K562 (cell line): ENCODE results near the gene SLC30A9. TPM values are rescaled to one million over a fixed set of nuclear protein-coding genes. Genes with fewer than 3 reads are reported as not detected.

Source experiments
- ATAC-seq: fragments of 200-7000 bp; cut with Tn5 transposase; 3 replicates; pipeline ENCODE4 v1.9.1; 2020; ENCODE audit warnings: moderate library complexity
- BruUV-seq: library from RNA; stranded (reverse); fragments of 400-500 nt; replicated peaks from 2 replicates; lab custom pipeline; 2021; lab: Mats Ljungman, UMichigan
- CTCF ChIA-PET: fragments of 300-600 bp; formaldehyde crosslinking; extraction: SDS; loops from one replicate; lab custom pipeline; 2021; ENCODE audit warnings: low intra/inter-chr PET ratio; lab: Yijun Ruan, JAX
- POLR2A ChIA-PET: fragments of 300-600, 350-650 bp; sonication (Branson Sonifier 250); formaldehyde crosslinking; extraction: SDS; loops from one replicate; lab custom pipeline; 2021; ENCODE audit warnings: antibody characterized with exemption, inconsistent platforms; lab: Yijun Ruan, JAX
- DNase-seq, 4 experiments: peaks; one replicate each; pipeline versions ENCODE4 v3.0.0 to v3.0.0-alpha.2; 2011 to 2018; ENCODE audit warnings: low spot score in 3 of 4, mixed read lengths in 3 of 4; ENCODE audit errors: extremely low read depth in 1 of 4
- FAIRE-seq: peaks from 2 replicates; lab custom pipeline; 2011; peaks lifted over from hg19 to GRCh38; lab: Jason Lieb, UNC
- H2AFZ ChIP-seq: 2 replicates; pipeline ENCODE4 v1.6.0; 2011; ENCODE audit warnings: low read depth, low read length, control low read depth, inconsistent platforms
- H3K27ac ChIP-seq: fragments of 200-600 bp; 3 replicates; pipeline ENCODE4 v1.8.0; 2011; ENCODE audit warnings: low read depth, mild to moderate bottlenecking, control low read depth, inconsistent platforms, low read length, moderate library complexity, mixed read lengths; ENCODE audit errors: extremely low read depth
- H3K27me3 ChIP-seq, 2 experiments: fragments of 300-600 bp in 1 of 2; 2 replicates in 1 of 2; 3 replicates in 1 of 2; pipeline versions ENCODE4 v1.6.0 to v1.8.0; 2011; ENCODE audit warnings: inconsistent platforms in 2 of 2, low read length in 2 of 2, mild to moderate bottlenecking in 1 of 2, mixed read lengths in 1 of 2, moderate library complexity in 1 of 2; ENCODE audit not compliant: control insufficient read depth in 2 of 2, insufficient read depth in 2 of 2
- H3K36me3 ChIP-seq: fragments of 300-600 bp; 3 replicates; pipeline ENCODE4 v1.8.0; 2011; ENCODE audit warnings: mild to moderate bottlenecking, low read length, inconsistent platforms; ENCODE audit not compliant: control insufficient read depth, insufficient read depth
- H3K4me1 ChIP-seq, 2 experiments: fragments of 200-600 bp in 1 of 2; replicated peaks in 1 of 2; 2 replicates in 1 of 2; 3 replicates in 1 of 2; pipeline versions ENCODE4 v1.5.1 to v1.8.0; 2011; ENCODE audit warnings: inconsistent platforms in 2 of 2, low read length in 2 of 2, mild to moderate bottlenecking in 1 of 2, mixed read lengths in 1 of 2, moderate library complexity in 1 of 2; ENCODE audit not compliant: control insufficient read depth in 2 of 2, insufficient read depth in 2 of 2
- H3K4me2 ChIP-seq: 2 replicates; pipeline ENCODE4 v1.6.1; 2011; ENCODE audit warnings: low read length, control low read depth, inconsistent platforms, mixed read lengths; ENCODE audit not compliant: insufficient read depth
- H3K4me3 ChIP-seq: fragments of 200-600 bp; sonication (generic), shearing (Covaris generic); 2 replicates; pipeline ENCODE4 v1.5.1; 2016; ENCODE audit warnings: control low read depth, inconsistent platforms
- H3K79me2 ChIP-seq: fragments of 200-600 bp; 3 replicates; pipeline ENCODE4 v1.8.0; 2011; ENCODE audit warnings: low read length, inconsistent platforms; ENCODE audit not compliant: control insufficient read depth, insufficient read depth
- H3K9ac ChIP-seq, 2 experiments: 2 replicates each; pipeline versions ENCODE4 v1.6.0 to v1.6.1; 2011; ENCODE audit warnings: low read depth in 2 of 2, low read length in 2 of 2, control low read depth in 1 of 2, inconsistent platforms in 1 of 2, mild to moderate bottlenecking in 1 of 2, mixed read lengths in 1 of 2; ENCODE audit not compliant: insufficient read depth in 1 of 2
- H3K9me1 ChIP-seq: one replicate; pipeline ENCODE4 v1.6.0; 2011; ENCODE audit warnings: inconsistent platforms, mild to moderate bottlenecking, low read length, moderate library complexity; ENCODE audit not compliant: control insufficient read depth, insufficient read depth
- H3K9me3 ChIP-seq: replicated peaks from 2 replicates; pipeline ENCODE4 v1.5.1; 2011; ENCODE audit warnings: low read depth, low read length, inconsistent platforms; ENCODE audit not compliant: control insufficient read depth, insufficient read depth
- H4K20me1 ChIP-seq: replicated peaks from 2 replicates; pipeline ENCODE4 v1.6.1; 2011; ENCODE audit warnings: low read length, inconsistent platforms, mixed read lengths; ENCODE audit not compliant: control insufficient read depth, insufficient read depth
- DLX4 ChIP-seq: fragments of 250-450 bp; sonication (Bioruptor Pico); IDR thresholded peaks from 2 replicates; pipeline ENCODE4 v1.6.1; 2021; ENCODE audit warnings: mild to moderate bottlenecking
- E2F1 ChIP-seq: sonication (generic); formaldehyde crosslinking; IDR thresholded peaks from 2 replicates; pipeline ENCODE4 v1.8.1; 2023; ENCODE audit warnings: mild to moderate bottlenecking, missing genetic modification reagents, moderate library complexity
- ELK1 ChIP-seq: sonication (generic); formaldehyde crosslinking; IDR thresholded peaks from 2 replicates; pipeline ENCODE4 v1.8.1; 2022; ENCODE audit warnings: missing genetic modification reagents
- FOXK1 ChIP-seq: sonication (generic); formaldehyde crosslinking; IDR thresholded peaks from 2 replicates; pipeline ENCODE4 v1.8.0; 2022; ENCODE audit warnings: missing genetic modification reagents, mild to moderate bottlenecking, borderline replicate concordance
- FOXP1 ChIP-seq: sonication (generic); formaldehyde crosslinking; IDR thresholded peaks from 2 replicates; pipeline ENCODE4 v1.8.0; 2022; ENCODE audit warnings: mild to moderate bottlenecking, missing genetic modification reagents
- MBD2 ChIP-seq: sonication (generic); IDR thresholded peaks from 2 replicates; pipeline ENCODE4 v1.6.1; 2016; ENCODE audit warnings: low read depth, borderline replicate concordance
- NEUROD1 ChIP-seq: fragments of 150-350 bp; IDR thresholded peaks from 2 replicates; pipeline ENCODE4 v1.6.1; 2014; ENCODE audit warnings: borderline replicate concordance, low read length, low read depth; ENCODE audit not compliant: partially characterized antibody
- PHF8 ChIP-seq: fragments of 200-600 bp; sonication (generic); IDR thresholded peaks from 2 replicates; pipeline ENCODE4 v1.6.1; 2012; ENCODE audit warnings: mixed run types, mild to moderate bottlenecking, inconsistent platforms, low read length, moderate library complexity, borderline replicate concordance
- ZBTB8A ChIP-seq: fragments of 450-650 bp; IDR thresholded peaks from 2 replicates; pipeline ENCODE4 v1.6.1; 2018; ENCODE audit warnings: mild to moderate bottlenecking, moderate library complexity; ENCODE audit not compliant: partially characterized antibody
- ZNF589 ChIP-seq: fragments of 200-800 bp; sonication (Bioruptor generic); IDR thresholded peaks from 2 replicates; pipeline ENCODE4 v1.6.1; 2016; ENCODE audit warnings: low read depth, missing genetic modification characterization, missing compliant biosample characterization
- ZZZ3 ChIP-seq: fragments of 450-650 bp; IDR thresholded peaks from 2 replicates; pipeline ENCODE4 v1.6.1; 2016; ENCODE audit warnings: antibody characterized with exemption, mild to moderate bottlenecking, moderate library complexity
- WGBS: fragments of 100-300 bp; shearing (Covaris generic); methylation state at CpG from one replicate; pipeline ENCODE4 v1.1.6; 2016; ENCODE audit warnings: low coverage, mixed read lengths; ENCODE audit not compliant: insufficient coverage; ENCODE audit errors: missing lambda C conversion rate; 5-methylcytosine and 5-hydroxymethylcytosine counted together
- in situ Hi-C: fragments of 300-500 bp; cut with MboI; formaldehyde crosslinking; loops from 4 replicates; pipeline ENCODE4 v1.15.0; 2018; ENCODE audit warnings: inconsistent platforms, mixed read lengths
- intact Hi-C: fragments of 100-400 bp; cut with micrococcal nuclease; formaldehyde crosslinking; loops from 2 replicates; pipeline ENCODE4 v1.14.2; 2022
- polyA plus RNA-seq, 8 experiments: library from polyadenylated mRNA; depleted of rRNA in 4 of 8; stranded (reverse) in 5 of 8; unstranded in 3 of 8; fragments of >200 nt; fragmentation: Nextera tagmentation in 2 of 8; fragmentation: Illumina TruSeq in 1 of 8; extraction: Ambion mirVana in 2 of 8; extraction: Trizol in 1 of 8; gene quantifications; 2 replicates each; pipeline versions ENCODE4 v1.2.1 to v1.2.3, GENCODE V29; 2011 to 2014; ENCODE audit warnings: inconsistent platforms in 1 of 8, missing spikeins in 1 of 8
- total RNA-seq, 7 experiments: library from RNA; depleted of rRNA in 6 of 7; stranded (reverse); fragments of >200 nt in 6 of 7; fragmentation: Illumina TruSeq in 2 of 7; extraction: Trizol in 2 of 7; gene quantifications; 2 replicates each; pipeline versions ENCODE4 v1.2.1 to v1.2.3, GENCODE V29; 2011 to 2021; ENCODE audit warnings: low replicate concordance in 1 of 7
- TF ChIP-seq, protein P1 (sequence below): fragments of 250-450 bp; sonication (Bioruptor Pico); IDR thresholded peaks from 2 replicates; pipeline ENCODE4 v1.5.0; 2020; ENCODE audit warnings: mild to moderate bottlenecking

SLC30A9 gene
- total and polyA plus RNA-seq, 9 of the 15 experiments (the other 6 are each of a cell fraction or from before 2014, with no cell fraction given): 14.7 to 73.5 (median 51.6) TPM

GRCh38 chr4:42119886-42120285, 129.6 kb downstream of the SLC30A9 start:
- POLR2A ChIA-PET: interaction anchor here (1.3 kb wide), 1 partner anchor 10 kb away, joined by 5 read pairs; no protein-coding TSS in a partner anchor
- peaks cover 27 to 34% of the 10 kb centered on the region in 2 experiments for H3K27me3 ChIP-seq
- in situ Hi-C loops: no loop called here

GRCh38 chr4:42122237-42122636, 131.9 kb downstream of the SLC30A9 start:
- peaks cover 27 to 29% of the 10 kb centered on the region in 2 experiments for H3K27me3 ChIP-seq
- ATAC-seq (no peak), DNase-seq (no peak), FAIRE-seq (no peak)
- no peaks in the 10 kb centered on the region for H4K20me1 ChIP-seq
- 0% methylated on average over 4 of the region's 4 CpGs for whole genome bisulfite sequencing
- in situ Hi-C loops: no loop called here
- no peaks in the 10 kb centered on the region for H3K9me3 ChIP-seq
- H3K27ac ChIP-seq: no peak overlapping the region
- no peaks in the 10 kb centered on the region for H3K9me1 ChIP-seq
- no peaks in the 10 kb centered on the region for H3K4me1 ChIP-seq
- ChIA-PET POLR2A (interaction anchor here (1.4 kb wide), 1 partner anchor 12 kb away, joined by 4 read pairs; no protein-coding TSS in a partner anchor), CTCF (no interaction called here)
- intact Hi-C loops: no loop called here
- no peak overlapping the region for H3K4me2 ChIP-seq
- no peaks in the 10 kb centered on the region for H3K36me3 ChIP-seq
- no peak overlapping the region for H3K4me3 ChIP-seq
- H3K9ac ChIP-seq: no peak overlapping the region
- H2AFZ ChIP-seq: no peak overlapping the region
- BruUV-seq: no TSS peak
- H3K79me2 ChIP-seq: no peaks in the 10 kb centered on the region
- no peak for TF ChIP-seq NEUROD1
- TF ChIP-seq MBD2: no peak
- TF ChIP-seq E2F1: no peak
- no peak for TF ChIP-seq ZZZ3
- TF ChIP-seq ELK1 (CRISPR knock-in tag): no peak
- TF ChIP-seq ZNF589 (CRISPR knock-in tag): no peak
- TF ChIP-seq FOXP1 (CRISPR knock-in tag): no peak
- no peak for TF ChIP-seq ZBTB8A
- no peak for TF ChIP-seq DLX4 (CRISPR knock-in tag)
- TF ChIP-seq, protein P1, sequence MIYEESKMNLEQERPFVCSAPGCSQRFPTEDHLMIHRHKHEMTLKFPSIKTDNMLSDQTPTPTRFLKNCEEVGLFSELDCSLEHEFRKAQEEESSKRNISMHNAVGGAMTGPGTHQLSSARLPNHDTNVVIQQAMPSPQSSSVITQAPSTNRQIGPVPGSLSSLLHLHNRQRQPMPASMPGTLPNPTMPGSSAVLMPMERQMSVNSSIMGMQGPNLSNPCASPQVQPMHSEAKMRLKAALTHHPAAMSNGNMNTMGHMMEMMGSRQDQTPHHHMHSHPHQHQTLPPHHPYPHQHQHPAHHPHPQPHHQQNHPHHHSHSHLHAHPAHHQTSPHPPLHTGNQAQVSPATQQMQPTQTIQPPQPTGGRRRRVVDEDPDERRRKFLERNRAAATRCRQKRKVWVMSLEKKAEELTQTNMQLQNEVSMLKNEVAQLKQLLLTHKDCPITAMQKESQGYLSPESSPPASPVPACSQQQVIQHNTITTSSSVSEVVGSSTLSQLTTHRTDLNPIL (CRISPR knock-in tag): no peak
- TF ChIP-seq FOXK1: no peak

More at GRCh38 chr4:42119886-42120285, 129.6 kb downstream of the SLC30A9 start:
- 2% methylated on average over 12 of the region's 12 CpGs for WGBS
- no peaks in the 10 kb centered on the region for H3K4me1 ChIP-seq
- H2AFZ ChIP-seq: no peak overlapping the region
- TF ChIP-seq PHF8: no peak
- ATAC-seq (no peak), FAIRE-seq (no peak), DNase-seq (no peak)
- no peaks in the 10 kb centered on the region for H3K9me3 ChIP-seq
- H3K36me3 ChIP-seq: no peaks in the 10 kb centered on the region
- no peaks in the 10 kb centered on the region for H3K9me1 ChIP-seq
- H3K27ac ChIP-seq: no peak overlapping the region
- H3K79me2 ChIP-seq: no peaks in the 10 kb centered on the region
- no TSS peak for BruUV-seq
- H3K9ac ChIP-seq: no peak overlapping the region
- H3K4me2 ChIP-seq: no peak overlapping the region
- H3K4me3 ChIP-seq: no peak overlapping the region
- CTCF ChIA-PET: no interaction called here
- intact Hi-C loops: no loop called here
- H4K20me1 ChIP-seq: no peaks in the 10 kb centered on the region
